ENCODE results near the gene PRKG1. TPM values are rescaled to one million over a fixed set of nuclear protein-coding genes. Genes with fewer than 3 reads are reported as not detected.

Gene PRKG1
- total and polyA plus RNA-seq, 2 of the 8 experiments (the other 6 are each of a cell fraction or from before 2014, with no cell fraction given): 4.2 to 15.2 TPM

- TF ChIP-seq CHD7 (IDR thresholded peaks at IDR 0.05; ENCODE audit: insufficient replicate concordance, low read length) (no peak), RFX5 (IDR thresholded peaks at IDR 0.05; ENCODE audit: borderline replicate concordance, low read depth, low read length) (no peak), GABPA (IDR thresholded peaks at IDR 0.05; ENCODE audit: borderline replicate concordance, insufficient read depth, low read length) (no peak), ASH2L (IDR thresholded peaks at IDR 0.05; ENCODE audit: low read length) (no peak), NANOG (IDR thresholded peaks at IDR 0.05; ENCODE audit: insufficient read depth, low read depth, low read length, poor library complexity, severe bottlenecking) (no peak), TCF12 (IDR thresholded peaks at IDR 0.05; ENCODE audit: low read depth, low read length) (no peak), BCL11A (IDR thresholded peaks at IDR 0.05; ENCODE audit: low read depth in 2 of 2, low read length in 2 of 2) (no peak), TBP (IDR thresholded peaks at IDR 0.05; ENCODE audit: low read depth, low read length) (no peak), RBBP5 (IDR thresholded peaks at IDR 0.05; ENCODE audit: borderline replicate concordance, low read depth, low read length) (no peak), RNF2 (IDR thresholded peaks at IDR 0.05; ENCODE audit: borderline replicate concordance, low read depth, low read length, missing control alignments, poor library complexity, severe bottlenecking) (no peak), POLR2AphosphoS5 (IDR thresholded peaks at IDR 0.05; ENCODE audit: low read depth, low read length) (no peak), CREB1 (IDR thresholded peaks at IDR 0.05) (no peak)
These were observed 270.1 kb downstream of the PRKG1 start (continued) for GRCh38 chr10:51344371-51344770.

Data from H1 (cell line).